A673 (cell line): ENCODE results near the gene METTL25. TPM values are rescaled to one million over a fixed set of nuclear protein-coding genes. Genes with fewer than 3 reads are reported as not detected.

Experiments used
- BruUV-seq: library from RNA; stranded (reverse); fragments of 400-500 nt; replicated peaks from 2 replicates; lab custom pipeline; 2021; lab: Mats Ljungman, UMichigan
- CTCF ChIA-PET: fragments of 300-600 bp; sonication (Branson Sonifier 250); formaldehyde crosslinking; loops from one replicate; lab custom pipeline; 2022; ENCODE audit warnings: antibody characterized with exemption; lab: Charles Lee
- POLR2A ChIA-PET: fragments of 300-600 bp; sonication (Branson Sonifier 250); formaldehyde crosslinking; loops from one replicate; lab custom pipeline; 2022; ENCODE audit warnings: antibody characterized with exemption; ENCODE audit not compliant: low non-redundant PET; lab: Charles Lee
- DNase-seq: peaks from one replicate; pipeline ENCODE4 v3.0.0-alpha.2; 2015; ENCODE audit warnings: low spot score
- H3K27ac ChIP-seq: fragments of 200-600 bp; sonication (generic); 2 replicates; pipeline ENCODE4 v1.5.1; 2016; ENCODE audit warnings: mixed run types, low read depth, mild to moderate bottlenecking, mixed read lengths, antibody characterized with exemption, low read length; ENCODE audit not compliant: poor library complexity, severe bottlenecking
- H3K27me3 ChIP-seq: fragments of 200-600 bp; sonication (generic); replicated peaks from 2 replicates; pipeline ENCODE4 v1.6.1; 2017; ENCODE audit warnings: mixed run types, low read depth, mild to moderate bottlenecking, mixed read lengths, antibody characterized with exemption, low read length; ENCODE audit not compliant: insufficient read depth, poor library complexity
- H3K36me3 ChIP-seq: fragments of 200-600 bp; sonication (generic); 2 replicates; pipeline ENCODE4 v1.6.1; 2016; ENCODE audit warnings: mixed run types, mild to moderate bottlenecking, mixed read lengths, antibody characterized with exemption, low read length; ENCODE audit not compliant: insufficient read depth, poor library complexity, severe bottlenecking
- H3K4me1 ChIP-seq: fragments of 200-600 bp; sonication (generic); 2 replicates; pipeline ENCODE4 v1.6.1; 2017; ENCODE audit warnings: mixed run types, mild to moderate bottlenecking, mixed read lengths, antibody characterized with exemption, low read length; ENCODE audit not compliant: insufficient read depth, poor library complexity, severe bottlenecking
- H3K4me3 ChIP-seq: fragments of 200-600 bp; sonication (generic); 2 replicates; pipeline ENCODE4 v1.5.1; 2016; ENCODE audit warnings: low read depth, mixed run types, mild to moderate bottlenecking, mixed read lengths, low read length; ENCODE audit not compliant: poor library complexity, severe bottlenecking
- H3K9me3 ChIP-seq: fragments of 200-600 bp; sonication (generic); 2 replicates; pipeline ENCODE4 v1.6.1; 2016; ENCODE audit warnings: mixed run types, low read depth, mild to moderate bottlenecking, mixed read lengths, antibody characterized with exemption, low read length; ENCODE audit not compliant: poor library complexity, severe bottlenecking
- EZH2 ChIP-seq: fragments of 200-600 bp; sonication (generic); IDR thresholded peaks from 2 replicates; pipeline ENCODE4 v1.6.1; 2017; ENCODE audit warnings: borderline replicate concordance, low read depth, mild to moderate bottlenecking, mixed read lengths, antibody characterized with exemption, low read length; ENCODE audit not compliant: poor library complexity, severe bottlenecking
- intact Hi-C: fragments of 100-400 bp; cut with micrococcal nuclease; formaldehyde crosslinking; loops from one replicate; pipeline ENCODE4 v1.10.0; 2022; ENCODE audit not compliant: unreplicated experiment
- total RNA-seq: library from RNA; stranded (reverse); gene quantifications from 2 replicates; pipeline ENCODE4 v1.2.3, GENCODE V29; 2021
- TF ChIP-seq, protein P1 (sequence below): fragments of 300-800, 200-600 bp; sonication (generic); conservative IDR thresholded peaks from 2 replicates; pipeline ENCODE4 v1.5.1; 2017; ENCODE audit warnings: low read depth, mild to moderate bottlenecking, antibody characterized with exemption, low read length, moderate library complexity, mixed read lengths

Gene METTL25
- total RNA-seq, 1 experiment from 2014 or later, result 5.1 TPM

DNA sequence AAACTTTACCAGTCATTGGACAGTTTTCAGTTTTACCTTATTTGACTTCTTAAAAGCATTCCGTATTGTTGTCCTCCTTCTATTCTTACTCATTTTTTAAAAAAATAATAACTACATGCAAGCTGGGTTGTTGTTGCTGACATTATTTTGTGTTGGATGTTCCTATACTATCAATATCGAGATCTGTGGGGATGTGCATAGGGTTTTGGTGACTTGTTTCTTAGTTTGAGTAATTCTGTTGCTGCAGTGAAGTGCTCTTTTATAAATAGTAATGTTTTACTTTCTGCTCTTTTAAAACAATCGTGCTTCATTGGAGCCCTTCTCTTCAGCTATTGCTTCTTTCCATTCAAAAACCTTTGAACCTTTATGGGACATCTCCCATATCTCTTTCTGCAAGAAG is 79.4 kb downstream of the METTL25 start:
- no peaks in the 10 kb centered on the region for H3K27me3 ChIP-seq
- no peaks in the 10 kb centered on the region for H3K36me3 ChIP-seq
- no TSS peak for BruUV-seq
- CTCF ChIA-PET, result no interaction called here
- no peak overlapping the region for H3K27ac ChIP-seq
- no peaks in the 10 kb centered on the region for H3K4me1 ChIP-seq
- no peak overlapping the region for H3K4me3 ChIP-seq
- intact Hi-C loops, result no loop called here
- H3K9me3 ChIP-seq, result no peaks in the 10 kb centered on the region
- no peak for DNase-seq
- TF ChIP-seq EZH2, result no peak
- TF ChIP-seq, protein P1, sequence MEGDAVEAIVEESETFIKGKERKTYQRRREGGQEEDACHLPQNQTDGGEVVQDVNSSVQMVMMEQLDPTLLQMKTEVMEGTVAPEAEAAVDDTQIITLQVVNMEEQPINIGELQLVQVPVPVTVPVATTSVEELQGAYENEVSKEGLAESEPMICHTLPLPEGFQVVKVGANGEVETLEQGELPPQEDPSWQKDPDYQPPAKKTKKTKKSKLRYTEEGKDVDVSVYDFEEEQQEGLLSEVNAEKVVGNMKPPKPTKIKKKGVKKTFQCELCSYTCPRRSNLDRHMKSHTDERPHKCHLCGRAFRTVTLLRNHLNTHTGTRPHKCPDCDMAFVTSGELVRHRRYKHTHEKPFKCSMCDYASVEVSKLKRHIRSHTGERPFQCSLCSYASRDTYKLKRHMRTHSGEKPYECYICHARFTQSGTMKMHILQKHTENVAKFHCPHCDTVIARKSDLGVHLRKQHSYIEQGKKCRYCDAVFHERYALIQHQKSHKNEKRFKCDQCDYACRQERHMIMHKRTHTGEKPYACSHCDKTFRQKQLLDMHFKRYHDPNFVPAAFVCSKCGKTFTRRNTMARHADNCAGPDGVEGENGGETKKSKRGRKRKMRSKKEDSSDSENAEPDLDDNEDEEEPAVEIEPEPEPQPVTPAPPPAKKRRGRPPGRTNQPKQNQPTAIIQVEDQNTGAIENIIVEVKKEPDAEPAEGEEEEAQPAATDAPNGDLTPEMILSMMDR, result no peak
- POLR2A ChIA-PET, result no interaction called here

DNA sequence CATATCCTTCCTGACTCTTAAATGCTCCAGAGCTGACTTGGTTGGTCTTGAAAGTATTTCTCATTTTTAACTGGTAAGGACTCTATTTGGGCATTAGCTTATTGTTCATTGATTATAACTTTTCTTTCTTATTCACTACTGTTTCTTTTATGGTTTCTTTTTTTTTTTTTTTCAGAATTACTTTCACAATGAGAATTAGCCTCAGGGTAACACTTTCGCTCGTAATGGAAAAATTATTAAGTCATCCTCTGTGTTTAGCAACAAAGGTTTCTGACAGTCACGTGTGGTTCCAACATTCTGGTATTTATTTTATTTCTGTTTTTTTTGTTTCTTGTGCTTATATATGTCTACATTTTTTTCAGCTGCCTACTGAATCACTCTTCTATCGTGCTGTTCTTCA is 80.0 kb downstream of the METTL25 start:
- no peaks in the 10 kb centered on the region for H3K4me1 ChIP-seq
- DNase-seq, result no peak
- no peak overlapping the region for H3K4me3 ChIP-seq
- no peaks in the 10 kb centered on the region for H3K36me3 ChIP-seq
- ChIA-PET CTCF (no interaction called here), POLR2A (no interaction called here)
- TF ChIP-seq EZH2, result no peak
- TF ChIP-seq, protein P1, result no peak
- intact Hi-C loops, result no loop called here
- H3K27ac ChIP-seq, result no peak overlapping the region
- H3K9me3 ChIP-seq, result no peaks in the 10 kb centered on the region
- no TSS peak for BruUV-seq
- H3K27me3 ChIP-seq, result no peaks in the 10 kb centered on the region

DNA sequence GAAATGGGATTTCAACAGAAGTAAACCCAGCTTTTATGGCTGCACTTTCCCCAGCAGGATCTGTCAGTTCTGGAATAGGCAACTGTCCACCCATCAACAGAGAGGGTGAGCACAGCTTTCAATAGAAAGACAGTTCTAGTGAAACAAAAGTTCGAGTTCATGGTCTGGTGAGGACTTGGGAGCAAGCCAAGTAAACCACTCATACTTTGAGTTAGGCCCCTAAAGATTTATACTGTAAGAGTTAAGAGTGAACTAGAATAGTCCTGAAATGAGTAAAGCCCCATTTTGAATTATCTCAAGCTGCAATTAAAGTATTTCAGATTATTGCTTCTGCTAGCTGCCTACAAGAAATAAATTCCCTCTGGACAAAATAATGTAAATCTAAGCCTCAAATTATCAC is 82.6 kb downstream of the METTL25 start:
- Histone ChIP-seq H3K4me1 (no peaks in the 10 kb centered on the region), H3K36me3 (no peaks in the 10 kb centered on the region), H3K27ac (no peak overlapping the region), H3K27me3 (no peaks in the 10 kb centered on the region), H3K4me3 (no peak overlapping the region), H3K9me3 (no peaks in the 10 kb centered on the region)
- ChIA-PET POLR2A (no interaction called here), CTCF (no interaction called here)
- TF ChIP-seq EZH2, result no peak
- TF ChIP-seq, protein P1, result no peak
- BruUV-seq, result no TSS peak
- intact Hi-C loops, result no loop called here
- DNase-seq, result no peak
